ENCODE results near the gene DCAF4L1.
A peak's percentile ranks its signal among the peaks of the same experiment; 100 is the strongest.

The DCAF4L1 gene

GRCh38 chr4:41981456-41981855 is at the start of gene DCAF4L1:
DCAF4L1 (plus strand) TSS chr4:41981756; CDS start chr4:41981793, 37 bp downstream.
- DNase-seq (ENCODE audit: low read depth): no peak

- no peak for DNase-seq (ENCODE audit: low read depth)
These were observed 48.6 kb upstream of the DCAF4L1 start for GRCh38 chr4:41932988-41933387.

- no peak for DNase-seq (ENCODE audit: low read depth)
These were observed 47.5 kb upstream of the DCAF4L1 start for GRCh38 chr4:41933997-41934503.

GRCh38 chr4:41934514-41934900 is 47.0 kb upstream of the DCAF4L1 start:
- no peak for DNase-seq (ENCODE audit: low read depth)

GRCh38 chr4:41934901-41935651 is 46.5 kb upstream of the DCAF4L1 start, which contains the start of gene TMEM33:
TMEM33 (plus strand) TSS chr4:41935429; CDS start chr4:41935485, 56 bp downstream.
- DNase-seq (ENCODE audit: low read depth): peak; percentile 59

- DNase-seq (ENCODE audit: low read depth): no peak
These were observed 45.9 kb upstream of the DCAF4L1 start for GRCh38 chr4:41935652-41936021.

GRCh38 chr4:41939016-41939626 is 42.4 kb upstream of the DCAF4L1 start:
- DNase-seq (ENCODE audit: low read depth): no peak

- DNase-seq (ENCODE audit: low read depth): no peak
These were observed 40.7 kb upstream of the DCAF4L1 start for GRCh38 chr4:41940834-41941233.

- no peak for DNase-seq (ENCODE audit: low read depth)
These were observed 38.0 kb upstream of the DCAF4L1 start for GRCh38 chr4:41943506-41943905.

- no peak for DNase-seq (ENCODE audit: low read depth)
These were observed 37.5 kb upstream of the DCAF4L1 start for GRCh38 chr4:41944089-41944488.

GRCh38 chr4:41949531-41949930 is 32.0 kb upstream of the DCAF4L1 start:
- DNase-seq (ENCODE audit: low read depth): no peak

- DNase-seq (ENCODE audit: low read depth): no peak
These were observed 23.9 kb upstream of the DCAF4L1 start for GRCh38 chr4:41957634-41958033.

- no peak for DNase-seq (ENCODE audit: low read depth)
These were observed 18.5 kb upstream of the DCAF4L1 start for GRCh38 chr4:41963105-41963504.

- no peak for DNase-seq (ENCODE audit: low read depth)
These were observed 17.2 kb upstream of the DCAF4L1 start for GRCh38 chr4:41964401-41964800.

GRCh38 chr4:41967392-41967791 is 14.2 kb upstream of the DCAF4L1 start:
- no peak for DNase-seq (ENCODE audit: low read depth)

- DNase-seq (ENCODE audit: low read depth): no peak
These were observed 11.9 kb upstream of the DCAF4L1 start for GRCh38 chr4:41969671-41970070.

- no peak for DNase-seq (ENCODE audit: low read depth)
These were observed 6.2 kb upstream of the DCAF4L1 start for GRCh38 chr4:41975341-41975740.

- DNase-seq (ENCODE audit: low read depth): no peak
These were observed 4.6 kb upstream of the DCAF4L1 start for GRCh38 chr4:41976775-41977516.

- no peak for DNase-seq (ENCODE audit: low read depth)
These were observed 3.8 kb upstream of the DCAF4L1 start for GRCh38 chr4:41977709-41978108.

- DNase-seq (ENCODE audit: low read depth): no peak
These were observed 1.2 kb downstream of the DCAF4L1 start for GRCh38 chr4:41982716-41983115.

- DNase-seq (ENCODE audit: low read depth): no peak
These were observed 3.6 kb downstream of the DCAF4L1 start for GRCh38 chr4:41985151-41985550.

GRCh38 chr4:41989994-41990364 is 8.4 kb downstream of the DCAF4L1 start:
- DNase-seq (ENCODE audit: low read depth): no peak
